Measurements from ENCODE around the gene DCK. TPM values are rescaled to one million over a fixed set of nuclear protein-coding genes. Genes with fewer than 3 reads are reported as not detected.

Gene DCK
- total and polyA plus RNA-seq, 9 of the 15 experiments (the other 6 are each of a cell fraction or from before 2014, with no cell fraction given): 11.3 to 25.8 (median 19.6) TPM

DNA sequence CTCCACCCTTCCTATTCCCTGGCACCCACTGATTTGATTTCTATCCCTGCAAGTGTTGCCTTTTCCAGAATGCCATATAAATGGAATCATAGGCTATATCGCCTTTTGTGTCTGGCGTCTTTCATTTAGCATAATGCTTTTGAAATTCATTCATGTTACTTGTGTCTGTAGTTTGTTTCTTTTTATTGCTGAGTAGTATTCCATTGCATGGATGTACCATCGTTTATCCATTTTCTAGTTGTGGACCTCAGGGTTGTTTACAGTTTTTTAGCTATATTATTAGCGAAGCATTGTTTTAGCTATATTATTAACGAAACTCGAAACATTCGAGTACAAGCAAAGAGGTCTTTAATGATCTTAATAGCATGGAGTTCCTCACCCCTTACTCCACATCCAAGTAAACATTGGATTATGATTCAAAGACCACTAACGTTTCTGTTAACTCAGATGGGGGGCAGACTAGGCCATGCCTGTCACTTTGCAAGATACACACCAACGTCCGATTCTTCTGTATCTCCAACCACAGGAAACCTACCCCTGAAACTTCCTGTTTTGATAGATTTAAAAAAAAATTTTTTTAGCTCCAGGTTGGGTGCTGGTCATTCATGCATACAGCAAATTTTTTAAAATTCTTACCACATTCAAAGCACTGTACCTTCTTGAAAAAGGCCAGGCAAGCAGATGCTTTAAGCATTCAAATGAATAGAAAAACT lies 1.1 kb downstream of the DCK start:
- POLR2A ChIA-PET: interaction anchor here (0.6 to 1.3 kb wide), 4 partner anchors 9 to 21 kb away, joined by 3 to 6 read pairs (median 3); no protein-coding TSS in a partner anchor
- H3K4me2 ChIP-seq (ENCODE audit: insufficient read depth, low read length): peak overlapping the region; percentile 85
- in situ Hi-C loops (cut with MboI) (no loop called here), intact Hi-C loops (cut with micrococcal nuclease) (loop anchor here (5.0 to 10.0 kb wide), 2 partner anchors 157 to 290 kb away; partner anchors contain the start of gene GRSF1)
- peak overlapping the region; percentile 85 for H3K27ac ChIP-seq (ENCODE audit: extremely low read depth, low read depth, low read length)
- no peaks in the 10 kb centered on the region for H3K27me3 ChIP-seq (ENCODE audit: control insufficient read depth in 2 of 2, insufficient read depth in 2 of 2, low read length in 2 of 2)
- H3K36me3 ChIP-seq (ENCODE audit: control insufficient read depth, insufficient read depth, low read length): peaks cover 15% of the 10 kb centered on the region; the same call in 1 of the 3 replicates
- H3K9me3 ChIP-seq (replicated peaks; ENCODE audit: control insufficient read depth, insufficient read depth, low read depth, low read length): no peaks in the 10 kb centered on the region
- CTCF ChIA-PET (ENCODE audit: low intra/inter-chr PET ratio): no interaction called here
- 4% methylated on average over 10 of the region's 10 CpGs for WGBS (ENCODE audit: insufficient coverage, low coverage, missing lambda C conversion rate)
- H3K9me1 ChIP-seq (ENCODE audit: control insufficient read depth, insufficient read depth, low read length): no peaks in the 10 kb centered on the region
- peak overlapping the region; percentile 79 to 99 for H3K9ac ChIP-seq (ENCODE audit: insufficient read depth in 1 of 2, low read depth in 2 of 2, low read length in 2 of 2)
- no peaks in the 10 kb centered on the region for H4K20me1 ChIP-seq (replicated peaks; ENCODE audit: control insufficient read depth, insufficient read depth, low read length)
- BruUV-seq (replicated peaks): no TSS peak
- H3K4me1 ChIP-seq (replicated peaks in 1 of 2; ENCODE audit: control insufficient read depth in 2 of 2, insufficient read depth in 2 of 2, low read length in 2 of 2): peaks cover 15 to 19% of the 10 kb centered on the region in 2 experiments; a peak in 4 of 5 replicates
- DNase-seq (ENCODE audit: extremely low read depth in 1 of 4, low spot score in 3 of 4) (peak in 1 of 4 experiments; percentile 42), ATAC-seq (no peak), FAIRE-seq (no peak)
- peak overlapping the region; percentile 82 for H3K4me3 ChIP-seq
- H2AFZ ChIP-seq (ENCODE audit: low read depth, low read length): peak overlapping the region; percentile 94
- H3K79me2 ChIP-seq (ENCODE audit: control insufficient read depth, insufficient read depth, low read length): peaks cover 55% of the 10 kb centered on the region
- TF ChIP-seq CREB1 (IDR thresholded peaks at IDR 0.05): no peak
- TF ChIP-seq CREB1 (CRISPR knock-in tag; IDR thresholded peaks at IDR 0.05): no peak
- no peak for TF ChIP-seq PPARD (CRISPR knock-in tag; IDR thresholded peaks at IDR 0.05)
- TF ChIP-seq ZNF444 (CRISPR knock-in tag; IDR thresholded peaks at IDR 0.05): no peak
- TF ChIP-seq NCOA6 (IDR thresholded peaks at IDR 0.05): no peak
- no peak for TF ChIP-seq SP1 (CRISPR knock-in tag; IDR thresholded peaks at IDR 0.05)
- TF ChIP-seq TEAD2 (tag; IDR thresholded peaks at IDR 0.05): no peak
- TF ChIP-seq MAZ (CRISPR knock-in tag; conservative IDR thresholded peaks at IDR 0.05 in 1 of 2, IDR thresholded peaks at IDR 0.05 in 1 of 2): 0 out of 4 replicates have a peak, but pooled peaks of 1 of the 2 experiments have one; percentile 3
- 0 out of 2 replicates have a peak, but pooled peaks have one; percentile 25 for TF ChIP-seq MYBL2 (IDR thresholded peaks at IDR 0.05; ENCODE audit: low read depth)
- TF ChIP-seq MYBL2 (CRISPR knock-in tag; IDR thresholded peaks at IDR 0.05; ENCODE audit: borderline replicate concordance): no peak
- no peak for TF ChIP-seq E2F3 (CRISPR knock-in tag; IDR thresholded peaks at IDR 0.05)
- TF ChIP-seq U2AF1 (optimal IDR thresholded peaks at IDR 0.05; ENCODE audit: low read depth, low read length): no peak
- TF ChIP-seq, protein P1, sequence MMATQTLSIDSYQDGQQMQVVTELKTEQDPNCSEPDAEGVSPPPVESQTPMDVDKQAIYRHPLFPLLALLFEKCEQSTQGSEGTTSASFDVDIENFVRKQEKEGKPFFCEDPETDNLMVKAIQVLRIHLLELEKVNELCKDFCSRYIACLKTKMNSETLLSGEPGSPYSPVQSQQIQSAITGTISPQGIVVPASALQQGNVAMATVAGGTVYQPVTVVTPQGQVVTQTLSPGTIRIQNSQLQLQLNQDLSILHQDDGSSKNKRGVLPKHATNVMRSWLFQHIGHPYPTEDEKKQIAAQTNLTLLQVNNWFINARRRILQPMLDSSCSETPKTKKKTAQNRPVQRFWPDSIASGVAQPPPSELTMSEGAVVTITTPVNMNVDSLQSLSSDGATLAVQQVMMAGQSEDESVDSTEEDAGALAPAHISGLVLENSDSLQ (IDR thresholded peaks at IDR 0.05): peak; percentile 51; the same call in 1 of the 2 replicates
- TF ChIP-seq PCBP2 (IDR thresholded peaks at IDR 0.05; ENCODE audit: low read depth, low read length, poor library complexity, severe bottlenecking): no peak
- no peak for TF ChIP-seq NFIC (IDR thresholded peaks at IDR 0.05)
